22Rv1 (cell line): ENCODE measurements around the gene ITIH4.

Experiments
- H3K27ac ChIP-seq: fragments of 450-650 bp; 2 replicates; pipeline ENCODE4 v1.5.1; 2017
- CTCF ChIP-seq: fragments of 450-650 bp; IDR thresholded peaks from 2 replicates; pipeline ENCODE4 v1.5.1; 2017; ENCODE audit warnings: mild to moderate bottlenecking
- ZFX ChIP-seq: fragments of 450-650 bp; IDR thresholded peaks from 2 replicates; pipeline ENCODE4 v1.6.1; 2017; ENCODE audit warnings: antibody characterized with exemption, borderline replicate concordance

Gene ITIH4

GRCh38 chr3:52784021-52784621, 46.4 kb downstream of the ITIH4 start:
- no peak overlapping the region for H3K27ac ChIP-seq
- TF ChIP-seq CTCF: no peak
- no peak for TF ChIP-seq ZFX

GRCh38 chr3:52783211-52783555, 47.3 kb downstream of the ITIH4 start:
- no peak for TF ChIP-seq CTCF
- TF ChIP-seq ZFX: no peak
- no peak overlapping the region for H3K27ac ChIP-seq

- no peak overlapping the region for H3K27ac ChIP-seq
- TF ChIP-seq CTCF (no peak), ZFX (no peak)
These were observed 47.9 kb downstream of the ITIH4 start for GRCh38 chr3:52782412-52783210.

GRCh38 chr3:52781741-52782140, 48.7 kb downstream of the ITIH4 start:
- H3K27ac ChIP-seq: no peak overlapping the region
- TF ChIP-seq CTCF (no peak), ZFX (no peak)

- TF ChIP-seq ZFX: no peak
- TF ChIP-seq CTCF: no peak
These were observed 50.5 kb downstream of the ITIH4 start for GRCh38 chr3:52779837-52780585.

GRCh38 chr3:52779011-52779836, 51.2 kb downstream of the ITIH4 start:
- H3K27ac ChIP-seq: no peak overlapping the region

More at GRCh38 chr3:52779837-52780585, 50.5 kb downstream of the ITIH4 start:
- H3K27ac ChIP-seq: no peak overlapping the region

More at GRCh38 chr3:52779011-52779836, 51.2 kb downstream of the ITIH4 start:
- TF ChIP-seq CTCF (no peak), ZFX (no peak)
